ENCODE measurements around the gene MEST.

GRCh38 chr7:130471974-130472373 lies 19.9 kb upstream of the MEST start:
- TF ChIP-seq SMARCC2 (IDR thresholded peaks at IDR 0.05) = no peak
- no peak for TF ChIP-seq HNF4A (CRISPR knock-in tag; IDR thresholded peaks at IDR 0.05)
- TF ChIP-seq POLR2A (IDR thresholded peaks at IDR 0.05; ENCODE audit: insufficient read depth in 1 of 2, low read depth in 2 of 2, low read length in 2 of 2) = no peak
- TF ChIP-seq CTCF (CRISPR knock-in tag; IDR thresholded peaks at IDR 0.05) = no peak
- TF ChIP-seq POLR2AphosphoS5 (IDR thresholded peaks at IDR 0.05; ENCODE audit: low read depth, low read length) = no peak
- TF ChIP-seq ATF6 (CRISPR knock-in tag; conservative IDR thresholded peaks at IDR 0.05) = no peak
- TF ChIP-seq ZNF256 (CRISPR knock-in tag; conservative IDR thresholded peaks at IDR 0.05) = no peak
- no peak for TF ChIP-seq THAP9 (CRISPR knock-in tag; IDR thresholded peaks at IDR 0.05; ENCODE audit: borderline replicate concordance)
